Measurements from ENCODE around the gene PIN1. TPM values are rescaled to one million over a fixed set of nuclear protein-coding genes. Genes with fewer than 3 reads are reported as not detected.
A peak's percentile ranks its signal among the peaks of the same experiment; 100 is the strongest.

Gene PIN1
- total RNA-seq, 4 donors from 2014 or later, result 22.9 to 82.5 (median 43.7) TPM

- no peak overlapping the region for H3K4me3 ChIP-seq
- no peaks in the 10 kb centered on the region for H3K4me1 ChIP-seq
- TF ChIP-seq EP300 (IDR thresholded peaks at IDR 0.05; ENCODE audit: low read depth) (no peak), CTCF (IDR thresholded peaks at IDR 0.05) (no peak), POLR2A (IDR thresholded peaks at IDR 0.05) (no peak), POLR2AphosphoS5 (IDR thresholded peaks at IDR 0.05) (no peak)
- intact Hi-C loops (cut with DNase I; ENCODE audit: low total_unique reads), result no loop called here
- in situ Hi-C loops (cut with MboI; ENCODE audit: low pct_ligation_motif_present in 1 of 4, low pct_unique_long_range_greater_than_20kb in 1 of 4, low sequenced_read_pairs in 3 of 4), result no loop called here
- DNase-seq, result no peak
- peaks cover 3% of the 10 kb centered on the region for H3K27me3 ChIP-seq
- H3K27ac ChIP-seq, result no peak overlapping the region
- no peaks in the 10 kb centered on the region for H3K9me3 ChIP-seq
- no peaks in the 10 kb centered on the region for H3K36me3 ChIP-seq
- WGBS, 2 donors (ENCODE audit: low coverage in 1 of 2), result 68% methylated on average over 10 of the region's 10 CpGs; no CpG with 5 or more reads in 1 of the 2 donors
Observed at GRCh38 chr19:9877780-9878510, 42.8 kb downstream of the PIN1 start.

- 86 to 100% methylated on average over 2 to 11 of the region's 11 CpGs for WGBS, 2 donors (ENCODE audit: low coverage in 1 of 2)
Observed at GRCh38 chr19:9878511-9879196, 43.5 kb downstream of the PIN1 start.

GRCh38 chr19:9881720-9882119 is 46.6 kb downstream of the PIN1 start:
- intact Hi-C loops (cut with DNase I; ENCODE audit: low total_unique reads), result no loop called here
- no peak for TF ChIP-seq EP300 (IDR thresholded peaks at IDR 0.05; ENCODE audit: low read depth)
- TF ChIP-seq CTCF (IDR thresholded peaks at IDR 0.05), result no peak
- TF ChIP-seq POLR2A (IDR thresholded peaks at IDR 0.05), result no peak
- TF ChIP-seq POLR2AphosphoS5 (IDR thresholded peaks at IDR 0.05), result no peak
- peak; percentile 61 for DNase-seq

More at GRCh38 chr19:9878511-9879196, 43.5 kb downstream of the PIN1 start:
- no peaks in the 10 kb centered on the region for H3K4me1 ChIP-seq
- H3K36me3 ChIP-seq, result no peaks in the 10 kb centered on the region
- no peak overlapping the region for H3K4me3 ChIP-seq
- no peak overlapping the region for H3K27ac ChIP-seq
- intact Hi-C loops (cut with DNase I; ENCODE audit: low total_unique reads), result no loop called here
- TF ChIP-seq EP300 (IDR thresholded peaks at IDR 0.05; ENCODE audit: low read depth) (no peak), POLR2AphosphoS5 (IDR thresholded peaks at IDR 0.05) (no peak), CTCF (IDR thresholded peaks at IDR 0.05) (no peak), POLR2A (IDR thresholded peaks at IDR 0.05) (no peak)
- H3K27me3 ChIP-seq, result peaks cover 3% of the 10 kb centered on the region
- H3K9me3 ChIP-seq, result no peaks in the 10 kb centered on the region
- in situ Hi-C loops (cut with MboI; ENCODE audit: low pct_ligation_motif_present in 1 of 4, low pct_unique_long_range_greater_than_20kb in 1 of 4, low sequenced_read_pairs in 3 of 4), result no loop called here
- no peak for DNase-seq

GRCh38 chr19:9883231-9883758 is 48.2 kb downstream of the PIN1 start:
- Histone ChIP-seq H3K27ac (no peak overlapping the region), H3K4me1 (no peaks in the 10 kb centered on the region), H3K4me3 (no peak overlapping the region), H3K27me3 (no peaks in the 10 kb centered on the region), H3K9me3 (no peaks in the 10 kb centered on the region), H3K36me3 (no peaks in the 10 kb centered on the region)
- WGBS, 2 donors (ENCODE audit: low coverage in 1 of 2), result 53% methylated on average over 10 of the region's 10 CpGs; no CpG with 5 or more reads in 1 of the 2 donors
- intact Hi-C loops (cut with DNase I; ENCODE audit: low total_unique reads), result no loop called here
- TF ChIP-seq POLR2A (IDR thresholded peaks at IDR 0.05), result no peak
- TF ChIP-seq POLR2AphosphoS5 (IDR thresholded peaks at IDR 0.05), result no peak
- TF ChIP-seq EP300 (IDR thresholded peaks at IDR 0.05; ENCODE audit: low read depth), result no peak
- TF ChIP-seq CTCF (IDR thresholded peaks at IDR 0.05), result no peak
- in situ Hi-C loops (cut with MboI; ENCODE audit: low pct_ligation_motif_present in 1 of 4, low pct_unique_long_range_greater_than_20kb in 1 of 4, low sequenced_read_pairs in 3 of 4), result no loop called here
- DNase-seq, result no peak

More at GRCh38 chr19:9881720-9882119, 46.6 kb downstream of the PIN1 start:
- H3K4me1 ChIP-seq, result no peaks in the 10 kb centered on the region
- H3K27me3 ChIP-seq, result no peaks in the 10 kb centered on the region
- no peak overlapping the region for H3K27ac ChIP-seq
- H3K36me3 ChIP-seq, result no peaks in the 10 kb centered on the region
- no peaks in the 10 kb centered on the region for H3K9me3 ChIP-seq
- WGBS, 2 donors (ENCODE audit: low coverage in 1 of 2), result 30 to 62% methylated on average over 9 of the region's 9 CpGs
- in situ Hi-C loops (cut with MboI; ENCODE audit: low pct_ligation_motif_present in 1 of 4, low pct_unique_long_range_greater_than_20kb in 1 of 4, low sequenced_read_pairs in 3 of 4), result no loop called here
- no peak overlapping the region for H3K4me3 ChIP-seq
